Astrocyte of the cerebellum (primary cell): ENCODE measurements around the gene SCAANT1.

ENCODE experiments used
- DNase-seq: peaks from one replicate; pipeline ENCODE4 v3.0.0-alpha.2; 2011; ENCODE audit warnings: low read depth
- H3K4me3 ChIP-seq: 2 replicates; pipeline ENCODE4 v1.5.1; 2011; ENCODE audit warnings: mild to moderate bottlenecking, low read depth, low read length, moderate library complexity
- in situ Hi-C: cut with HindIII; loops from 2 replicates; pipeline ENCODE4 v1.10.0; 2017; ENCODE audit warnings: low sequenced_read_pairs
- TF ChIP-seq, protein P1 (sequence below): IDR thresholded peaks from 2 replicates; pipeline ENCODE4 v1.5.1; 2012; ENCODE audit warnings: low read length, low read depth, moderate library complexity, mild to moderate bottlenecking; ENCODE audit errors: missing control alignments

SCAANT1 gene

DNA sequence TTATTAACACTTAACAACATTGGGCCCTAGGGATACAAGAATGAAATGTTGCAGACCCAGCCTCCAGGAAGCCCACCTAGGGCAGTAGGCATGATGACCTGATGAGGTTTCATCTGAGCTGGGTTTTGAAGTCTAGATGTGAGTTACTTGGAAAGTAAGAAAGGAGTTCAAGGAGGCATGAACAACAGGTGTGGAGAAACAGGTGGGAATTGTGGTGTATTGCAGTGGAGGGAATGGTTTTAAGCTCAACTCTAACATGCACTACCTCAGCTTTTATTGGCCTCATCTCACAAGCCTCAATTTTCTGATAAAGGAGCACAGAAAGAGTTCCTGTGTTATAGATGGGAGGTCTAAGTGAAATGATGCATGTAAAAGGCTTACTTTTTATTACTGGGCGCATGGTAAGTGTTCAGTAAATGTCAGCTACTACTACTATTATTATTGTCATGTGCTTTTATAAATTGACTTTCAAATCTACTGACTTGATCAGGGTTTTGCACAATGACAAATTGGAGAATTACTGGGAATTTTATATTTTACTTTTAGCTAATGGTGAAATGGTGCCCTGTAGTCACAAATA, 19.3 kb downstream of the SCAANT1 start:
- no peak for DNase-seq
- no peak overlapping the region for H3K4me3 ChIP-seq
- TF ChIP-seq, protein P1, sequence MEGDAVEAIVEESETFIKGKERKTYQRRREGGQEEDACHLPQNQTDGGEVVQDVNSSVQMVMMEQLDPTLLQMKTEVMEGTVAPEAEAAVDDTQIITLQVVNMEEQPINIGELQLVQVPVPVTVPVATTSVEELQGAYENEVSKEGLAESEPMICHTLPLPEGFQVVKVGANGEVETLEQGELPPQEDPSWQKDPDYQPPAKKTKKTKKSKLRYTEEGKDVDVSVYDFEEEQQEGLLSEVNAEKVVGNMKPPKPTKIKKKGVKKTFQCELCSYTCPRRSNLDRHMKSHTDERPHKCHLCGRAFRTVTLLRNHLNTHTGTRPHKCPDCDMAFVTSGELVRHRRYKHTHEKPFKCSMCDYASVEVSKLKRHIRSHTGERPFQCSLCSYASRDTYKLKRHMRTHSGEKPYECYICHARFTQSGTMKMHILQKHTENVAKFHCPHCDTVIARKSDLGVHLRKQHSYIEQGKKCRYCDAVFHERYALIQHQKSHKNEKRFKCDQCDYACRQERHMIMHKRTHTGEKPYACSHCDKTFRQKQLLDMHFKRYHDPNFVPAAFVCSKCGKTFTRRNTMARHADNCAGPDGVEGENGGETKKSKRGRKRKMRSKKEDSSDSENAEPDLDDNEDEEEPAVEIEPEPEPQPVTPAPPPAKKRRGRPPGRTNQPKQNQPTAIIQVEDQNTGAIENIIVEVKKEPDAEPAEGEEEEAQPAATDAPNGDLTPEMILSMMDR = no peak
- in situ Hi-C loops = no loop called here

DNA sequence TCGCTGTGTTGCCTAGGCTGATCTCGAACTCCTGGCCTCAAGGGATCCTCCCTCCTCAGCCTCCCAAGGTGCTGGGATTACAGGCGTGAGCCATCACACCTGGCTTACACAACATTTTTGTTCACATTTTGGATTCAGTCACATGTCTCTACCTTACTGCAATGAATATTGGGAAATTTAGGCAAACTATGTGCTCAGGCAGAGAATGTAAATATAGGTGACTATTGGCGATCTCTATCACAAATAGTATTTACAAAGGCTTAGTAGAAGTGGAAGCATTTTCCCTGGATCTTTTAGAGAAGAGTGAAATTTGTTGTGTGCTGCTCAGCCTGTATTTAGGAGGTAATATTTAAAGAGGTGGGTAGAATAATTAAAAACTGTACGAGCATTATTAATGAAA, 20.7 kb downstream of the SCAANT1 start:
- in situ Hi-C loops = no loop called here
- no peak for DNase-seq
- TF ChIP-seq, protein P1 = no peak

DNA sequence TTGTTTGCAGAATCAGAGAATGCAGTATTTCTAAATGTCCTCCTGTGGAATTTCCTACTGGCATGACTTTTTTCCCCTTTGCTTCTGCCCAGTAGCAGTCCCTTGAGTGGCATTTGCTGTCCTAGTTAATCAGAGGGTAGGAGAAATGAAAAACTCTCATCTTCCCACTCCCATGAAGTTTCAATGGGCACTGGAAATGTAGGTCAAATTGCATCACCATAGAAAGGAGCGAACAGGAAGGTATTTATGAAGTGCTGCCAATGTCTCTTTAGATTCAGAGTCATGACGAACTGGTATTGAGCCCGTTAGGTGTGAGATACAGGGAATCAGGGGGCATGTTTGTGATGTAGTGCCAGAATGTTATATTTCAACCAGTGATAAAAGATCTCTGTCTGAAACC, 25.3 kb downstream of the SCAANT1 start:
- H3K4me3 ChIP-seq = no peak overlapping the region
- TF ChIP-seq, protein P1 = no peak
- in situ Hi-C loops = no loop called here
- DNase-seq = no peak

More for the DNA sequence above, 20.7 kb downstream of the SCAANT1 start:
- no peak overlapping the region for H3K4me3 ChIP-seq

DNA sequence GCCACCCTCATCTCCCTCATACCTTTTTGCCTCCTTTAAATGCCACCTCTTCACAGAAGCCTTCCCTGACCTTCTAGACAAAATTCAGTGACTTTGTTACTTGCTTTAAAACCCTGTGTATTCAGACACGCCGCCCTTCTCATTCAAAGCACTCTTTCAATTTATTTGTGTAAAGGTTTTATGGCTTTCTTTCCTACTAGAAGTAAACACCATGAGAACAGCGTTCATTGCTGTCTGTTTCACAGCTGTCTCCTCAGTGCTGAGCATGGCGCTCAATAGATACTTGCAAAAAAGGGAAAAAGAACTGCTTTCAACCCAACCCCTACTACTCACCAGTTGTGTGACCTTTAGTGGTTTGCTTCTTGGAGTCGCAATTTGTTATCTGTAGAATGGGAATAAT, 31.5 kb downstream of the SCAANT1 start:
- DNase-seq = no peak
- H3K4me3 ChIP-seq = no peak overlapping the region
- TF ChIP-seq, protein P1 = no peak
- in situ Hi-C loops = no loop called here

DNA sequence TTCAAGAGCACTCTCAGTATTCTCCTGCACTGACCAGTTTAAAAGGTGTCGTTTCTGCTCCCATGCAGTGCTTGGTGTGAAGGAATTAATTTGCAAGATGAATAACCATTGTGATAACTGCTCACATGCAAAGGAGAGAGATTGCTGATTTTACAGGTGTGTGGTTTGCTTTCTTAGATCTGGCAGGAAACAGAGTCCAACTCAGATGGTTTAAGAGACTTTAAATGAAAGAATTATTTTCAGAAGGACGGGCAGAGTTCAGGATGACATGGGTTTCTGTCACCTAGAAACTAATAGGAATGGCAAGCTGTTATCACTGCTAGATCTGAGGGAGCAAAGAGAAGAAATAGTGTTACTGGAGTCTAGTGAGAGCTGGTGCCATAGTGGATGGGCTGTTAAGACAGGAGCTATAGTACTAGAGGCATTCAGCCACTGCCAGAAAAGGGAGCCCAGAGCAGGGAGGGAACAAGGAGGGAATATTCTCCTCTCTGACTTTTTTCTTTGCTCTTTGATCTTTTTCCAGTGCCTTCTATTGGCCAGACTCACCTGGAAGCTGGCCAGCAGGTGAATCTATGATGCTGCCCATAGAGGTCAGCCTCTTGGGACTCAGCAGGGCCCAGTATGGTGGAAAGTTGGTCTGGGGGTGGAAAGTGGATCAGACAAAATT, 33.7 kb downstream of the SCAANT1 start:
- in situ Hi-C loops = no loop called here
- no peak overlapping the region for H3K4me3 ChIP-seq
- DNase-seq = no peak
- TF ChIP-seq, protein P1 = no peak

DNA sequence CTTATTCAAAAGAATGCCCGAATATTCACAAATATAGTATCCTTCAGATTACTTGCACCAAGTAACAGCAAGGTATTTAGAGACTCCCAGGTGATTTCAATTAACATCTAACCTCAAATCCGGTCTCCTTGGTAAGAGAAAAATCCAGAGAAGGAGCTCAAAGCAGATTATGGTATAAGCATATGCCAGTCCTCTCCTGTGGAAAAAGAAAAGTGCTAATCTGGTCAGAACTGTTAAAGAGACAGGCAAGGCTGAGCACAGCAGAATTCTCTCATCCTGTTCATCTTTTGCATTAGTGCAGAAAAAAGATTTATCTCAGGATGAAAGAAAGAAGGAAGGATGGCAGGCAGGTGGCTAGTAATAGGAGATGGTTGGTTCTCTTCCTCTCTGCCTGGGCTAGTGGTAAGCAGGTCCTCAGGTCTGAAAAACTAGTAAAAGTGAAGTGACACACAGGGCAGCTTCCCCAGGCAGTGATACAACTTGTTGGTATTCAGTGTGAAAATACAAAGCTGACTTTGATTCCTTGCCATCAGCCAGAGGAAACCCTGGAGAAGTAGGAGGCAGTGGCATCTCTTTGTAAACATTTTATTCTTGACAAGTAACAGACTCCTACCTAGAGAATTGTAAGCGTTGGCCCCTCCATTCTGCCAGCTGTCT, 34.3 kb downstream of the SCAANT1 start:
- in situ Hi-C loops = no loop called here

More for the DNA sequence above, 34.3 kb downstream of the SCAANT1 start:
- no peak overlapping the region for H3K4me3 ChIP-seq
- DNase-seq = no peak
- TF ChIP-seq, protein P1 = no peak
